HG02840 (cell line): ENCODE results near the gene TRIP6.

ENCODE experiments used
- ATAC-seq: cut with Tn5 transposase; IDR thresholded peaks from one replicate; pipeline ENCODE4 v1.9.1; 2021; ENCODE audit warnings: mild to moderate bottlenecking, moderate library complexity, moderate number of reproducible peaks; ENCODE audit not compliant: unreplicated experiment, low FRiP score

Gene TRIP6

GRCh38 chr7:100867040-100867775 is at the start of gene TRIP6:
TRIP6 (plus strand) TSS chr7:100867387; CDS start chr7:100867498, 111 bp downstream.
- no peak for ATAC-seq

GRCh38 chr7:100818366-100818765 is 48.8 kb upstream of the TRIP6 start:
- ATAC-seq = no peak

GRCh38 chr7:100818825-100819224 is 48.4 kb upstream of the TRIP6 start:
- no peak for ATAC-seq

- ATAC-seq = no peak
Measured at GRCh38 chr7:100819586-100819985, 47.6 kb upstream of the TRIP6 start.

- ATAC-seq = no peak
Measured at GRCh38 chr7:100822236-100823139, 44.7 kb upstream of the TRIP6 start.

GRCh38 chr7:100823140-100823525 is 44.1 kb upstream of the TRIP6 start:
- ATAC-seq = no peak

- ATAC-seq = no peak
Measured at GRCh38 chr7:100823534-100823933, 43.7 kb upstream of the TRIP6 start.

- ATAC-seq = no peak
Measured at GRCh38 chr7:100824499-100825214, 42.5 kb upstream of the TRIP6 start.

- ATAC-seq = no peak
Measured at GRCh38 chr7:100825215-100825671, 41.9 kb upstream of the TRIP6 start.

GRCh38 chr7:100825751-100826513 is 41.3 kb upstream of the TRIP6 start:
- no peak for ATAC-seq

GRCh38 chr7:100826514-100827329 is 40.5 kb upstream of the TRIP6 start:
- no peak for ATAC-seq

- ATAC-seq = no peak
Measured at GRCh38 chr7:100827330-100828226, 39.6 kb upstream of the TRIP6 start, which contains the start of gene EPHB4. EPHB4 (minus strand) TSS chr7:100827523; CDS start chr7:100827030, 493 bp downstream.

- ATAC-seq = no peak
Measured at GRCh38 chr7:100829150-100829716, 38.0 kb upstream of the TRIP6 start.

- ATAC-seq = no peak
Measured at GRCh38 chr7:100830396-100830795, 36.8 kb upstream of the TRIP6 start.

GRCh38 chr7:100832281-100832633 is 34.9 kb upstream of the TRIP6 start:
- ATAC-seq = no peak

GRCh38 chr7:100835903-100836811 is 31.0 kb upstream of the TRIP6 start:
- ATAC-seq = no peak

GRCh38 chr7:100836812-100837098 is 30.4 kb upstream of the TRIP6 start:
- ATAC-seq = no peak
